ENCODE results near the gene MCF2L. TPM values are rescaled to one million over a fixed set of nuclear protein-coding genes. Genes with fewer than 3 reads are reported as not detected.

MCF2L gene
- total RNA-seq, 1 experiment from 2014 or later = 9.5 TPM

- H3K36me3 ChIP-seq (ENCODE audit: insufficient read depth, low read length, poor library complexity, severe bottlenecking) = no peaks in the 10 kb centered on the region
- no TSS peak for BruUV-seq (replicated peaks)
These were observed 2.2 kb upstream of the MCF2L start for GRCh38 chr13:112966776-112967175.

GRCh38 chr13:112967686-112968379 lies 1.2 kb upstream of the MCF2L start:
- no peak overlapping the region for H3K27ac ChIP-seq (ENCODE audit: low read depth, low read length, poor library complexity, severe bottlenecking)

More at GRCh38 chr13:112966776-112967175, 2.2 kb upstream of the MCF2L start:
- no peaks in the 10 kb centered on the region for H3K9me3 ChIP-seq (ENCODE audit: low read depth, low read length, poor library complexity, severe bottlenecking)
- ChIA-PET POLR2A (ENCODE audit: low non-redundant PET) (no interaction called here), CTCF (no interaction called here)
- TF ChIP-seq CTCF (conservative IDR thresholded peaks at IDR 0.05; ENCODE audit: low read depth, low read length) (no peak), EZH2 (IDR thresholded peaks at IDR 0.05; ENCODE audit: borderline replicate concordance, low read depth, low read length, poor library complexity, severe bottlenecking) (no peak)
- DNase-seq (ENCODE audit: low spot score) = no peak
- intact Hi-C loops (cut with micrococcal nuclease; ENCODE audit: unreplicated experiment) = no loop called here
- H3K4me1 ChIP-seq (ENCODE audit: insufficient read depth, low read length, poor library complexity, severe bottlenecking) = peaks cover 5% of the 10 kb centered on the region
- no peak overlapping the region for H3K27ac ChIP-seq (ENCODE audit: low read depth, low read length, poor library complexity, severe bottlenecking)
- H3K27me3 ChIP-seq (replicated peaks; ENCODE audit: insufficient read depth, low read depth, low read length, poor library complexity) = peaks cover 62% of the 10 kb centered on the region
- H3K4me3 ChIP-seq (ENCODE audit: low read depth, low read length, poor library complexity, severe bottlenecking) = no peak overlapping the region

GRCh38 chr13:112968380-112968909 lies 569 bp upstream of the MCF2L start:
- no TSS peak for BruUV-seq (replicated peaks)
- POLR2A ChIA-PET (ENCODE audit: low non-redundant PET) = no interaction called here
- H3K27me3 ChIP-seq (replicated peaks; ENCODE audit: insufficient read depth, low read depth, low read length, poor library complexity) = peaks cover 66% of the 10 kb centered on the region
- H3K4me1 ChIP-seq (ENCODE audit: insufficient read depth, low read length, poor library complexity, severe bottlenecking) = peaks cover 5% of the 10 kb centered on the region
- no peak overlapping the region for H3K27ac ChIP-seq (ENCODE audit: low read depth, low read length, poor library complexity, severe bottlenecking)
- DNase-seq (ENCODE audit: low spot score) = no peak
- CTCF ChIA-PET = interaction anchor here (0.6 kb wide), 1 partner anchor 25 kb away, joined by 5 read pairs; no protein-coding TSS in a partner anchor
- no peaks in the 10 kb centered on the region for H3K36me3 ChIP-seq (ENCODE audit: insufficient read depth, low read length, poor library complexity, severe bottlenecking)
- peak overlapping the region; percentile 45 for H3K4me3 ChIP-seq (ENCODE audit: low read depth, low read length, poor library complexity, severe bottlenecking)
- intact Hi-C loops (cut with micrococcal nuclease; ENCODE audit: unreplicated experiment) = no loop called here
- TF ChIP-seq EZH2 (IDR thresholded peaks at IDR 0.05; ENCODE audit: borderline replicate concordance, low read depth, low read length, poor library complexity, severe bottlenecking) (no peak), CTCF (conservative IDR thresholded peaks at IDR 0.05; ENCODE audit: low read depth, low read length) (no peak; the same call in 1 of the 2 replicates)
- no peaks in the 10 kb centered on the region for H3K9me3 ChIP-seq (ENCODE audit: low read depth, low read length, poor library complexity, severe bottlenecking)

More at GRCh38 chr13:112967686-112968379, 1.2 kb upstream of the MCF2L start:
- no peaks in the 10 kb centered on the region for H3K36me3 ChIP-seq (ENCODE audit: insufficient read depth, low read length, poor library complexity, severe bottlenecking)
- intact Hi-C loops (cut with micrococcal nuclease; ENCODE audit: unreplicated experiment) = no loop called here
- no peak overlapping the region for H3K4me3 ChIP-seq (ENCODE audit: low read depth, low read length, poor library complexity, severe bottlenecking)
- POLR2A ChIA-PET (ENCODE audit: low non-redundant PET) = no interaction called here
- H3K4me1 ChIP-seq (ENCODE audit: insufficient read depth, low read length, poor library complexity, severe bottlenecking) = peaks cover 5% of the 10 kb centered on the region
- no TSS peak for BruUV-seq (replicated peaks)
- no peak for DNase-seq (ENCODE audit: low spot score)
- CTCF ChIA-PET = interaction anchor here (0.6 kb wide), 1 partner anchor 25 kb away, joined by 5 read pairs; no protein-coding TSS in a partner anchor
- peaks cover 66% of the 10 kb centered on the region for H3K27me3 ChIP-seq (replicated peaks; ENCODE audit: insufficient read depth, low read depth, low read length, poor library complexity)
- no peak for TF ChIP-seq EZH2 (IDR thresholded peaks at IDR 0.05; ENCODE audit: borderline replicate concordance, low read depth, low read length, poor library complexity, severe bottlenecking)
- no peak for TF ChIP-seq CTCF (conservative IDR thresholded peaks at IDR 0.05; ENCODE audit: low read depth, low read length)
- H3K9me3 ChIP-seq (ENCODE audit: low read depth, low read length, poor library complexity, severe bottlenecking) = no peaks in the 10 kb centered on the region
